HepG2 (cell line): ENCODE data around the gene ADGRL1. TPM values are rescaled to one million over a fixed set of nuclear protein-coding genes. Genes with fewer than 3 reads are reported as not detected.

Experiments used
- GZF1 ChIP-seq: sonication (generic); formaldehyde crosslinking; IDR thresholded peaks from 2 replicates; pipeline ENCODE4 v1.5.1; 2020; ENCODE audit warnings: mild to moderate bottlenecking, missing genetic modification reagents
- HDAC1 ChIP-seq: sonication (generic); formaldehyde crosslinking; IDR thresholded peaks from 2 replicates; pipeline ENCODE4 v1.5.1; 2020; ENCODE audit warnings: mild to moderate bottlenecking, missing genetic modification reagents
- HMG20B ChIP-seq: conservative IDR thresholded peaks from 2 replicates; pipeline ENCODE4 v1.6.1; 2016; ENCODE audit warnings: missing genetic modification reagents, missing compliant biosample characterization
- IKZF5 ChIP-seq: IDR thresholded peaks from 2 replicates; pipeline ENCODE4 v1.6.1; 2018; ENCODE audit warnings: missing genetic modification reagents, mild to moderate bottlenecking, missing compliant biosample characterization
- IRF9 ChIP-seq: sonication (generic); formaldehyde crosslinking; IDR thresholded peaks from 2 replicates; pipeline ENCODE4 v1.8.0; 2022; ENCODE audit warnings: missing genetic modification reagents, mild to moderate bottlenecking, borderline replicate concordance
- SP1 ChIP-seq, 2 experiments: fragments of 450-650 bp in 1 of 2; sonication (generic) in 1 of 2; formaldehyde crosslinking in 1 of 2; IDR thresholded peaks; 2 replicates each; pipeline versions ENCODE4 v1.4.0 to v1.6.1; 2016 to 2020; ENCODE audit warnings: missing genetic modification reagents in 1 of 2
- TBP ChIP-seq: sonication (generic); formaldehyde crosslinking; IDR thresholded peaks from 2 replicates; pipeline ENCODE4 v1.5.0; 2020; ENCODE audit warnings: missing genetic modification reagents
- TFDP1 ChIP-seq: IDR thresholded peaks from 2 replicates; pipeline ENCODE4 v1.6.1; 2016; ENCODE audit warnings: missing compliant biosample characterization, missing genetic modification reagents, borderline replicate concordance
- TSC22D2 ChIP-seq: sonication (generic); formaldehyde crosslinking; IDR thresholded peaks from 2 replicates; pipeline ENCODE4 v1.5.1; 2020; ENCODE audit warnings: missing genetic modification reagents, mild to moderate bottlenecking, borderline replicate concordance
- ZFP36L1 ChIP-seq: sonication (generic); formaldehyde crosslinking; IDR thresholded peaks from 2 replicates; pipeline ENCODE4 v1.8.0; 2022; ENCODE audit warnings: mild to moderate bottlenecking, missing genetic modification reagents, moderate library complexity
- ZFP82 ChIP-seq: sonication (generic); formaldehyde crosslinking; IDR thresholded peaks from 2 replicates; pipeline ENCODE4 v1.5.1; 2020; ENCODE audit warnings: mild to moderate bottlenecking, missing genetic modification reagents, borderline replicate concordance
- ZHX2 ChIP-seq, 2 experiments: sonication (generic) in 1 of 2; formaldehyde crosslinking in 1 of 2; IDR thresholded peaks; 2 replicates each; pipeline versions ENCODE4 v1.6.1 to v1.9.0; 2014 to 2022; ENCODE audit warnings: antibody characterized with exemption in 1 of 2, borderline replicate concordance in 1 of 2, inconsistent platforms in 1 of 2, low read depth in 1 of 2, missing genetic modification reagents in 1 of 2
- ZNF749 ChIP-seq: sonication (generic); formaldehyde crosslinking; IDR thresholded peaks from 2 replicates; pipeline ENCODE4 v1.8.0; 2022; ENCODE audit warnings: mild to moderate bottlenecking, missing genetic modification reagents, moderate library complexity, borderline replicate concordance
- ZSCAN30 ChIP-seq: sonication (generic); formaldehyde crosslinking; IDR thresholded peaks from 2 replicates; pipeline ENCODE4 v1.5.0; 2020; ENCODE audit warnings: mild to moderate bottlenecking, missing genetic modification reagents
- polyA plus RNA-seq, 8 experiments: library from polyadenylated mRNA; depleted of rRNA in 3 of 8; stranded (reverse) in 7 of 8; unstranded in 1 of 8; fragments of >200 nt; fragmentation: Illumina TruSeq in 4 of 8; extraction: Trizol in 4 of 8; gene quantifications; 2 replicates each; pipeline versions ENCODE4 v1.2.1 to v1.2.3, GENCODE V29; 2011 to 2016; ENCODE audit warnings: low read depth in 4 of 8, missing spikeins in 1 of 8, mixed read lengths in 1 of 8; ENCODE audit not compliant: insufficient read depth in 1 of 8
- total RNA-seq, 5 experiments: library from RNA; depleted of rRNA; stranded (reverse); fragments of >200 nt; fragmentation: Illumina TruSeq; extraction: Trizol; gene quantifications; 2 replicates each; pipeline ENCODE4 v1.2.3, GENCODE V29; 2016; ENCODE audit warnings: low read depth in 1 of 5
- TF ChIP-seq, protein P1 (sequence below): sonication (generic); formaldehyde crosslinking; conservative IDR thresholded peaks from 2 replicates; pipeline ENCODE4 v1.4.0; 2020; ENCODE audit warnings: missing genetic modification reagents

ADGRL1 gene
- total and polyA plus RNA-seq, 2 of the 13 experiments (the other 11 are each of a cell fraction or from before 2014, with no cell fraction given) = 0.49 to 1.7 TPM

DNA sequence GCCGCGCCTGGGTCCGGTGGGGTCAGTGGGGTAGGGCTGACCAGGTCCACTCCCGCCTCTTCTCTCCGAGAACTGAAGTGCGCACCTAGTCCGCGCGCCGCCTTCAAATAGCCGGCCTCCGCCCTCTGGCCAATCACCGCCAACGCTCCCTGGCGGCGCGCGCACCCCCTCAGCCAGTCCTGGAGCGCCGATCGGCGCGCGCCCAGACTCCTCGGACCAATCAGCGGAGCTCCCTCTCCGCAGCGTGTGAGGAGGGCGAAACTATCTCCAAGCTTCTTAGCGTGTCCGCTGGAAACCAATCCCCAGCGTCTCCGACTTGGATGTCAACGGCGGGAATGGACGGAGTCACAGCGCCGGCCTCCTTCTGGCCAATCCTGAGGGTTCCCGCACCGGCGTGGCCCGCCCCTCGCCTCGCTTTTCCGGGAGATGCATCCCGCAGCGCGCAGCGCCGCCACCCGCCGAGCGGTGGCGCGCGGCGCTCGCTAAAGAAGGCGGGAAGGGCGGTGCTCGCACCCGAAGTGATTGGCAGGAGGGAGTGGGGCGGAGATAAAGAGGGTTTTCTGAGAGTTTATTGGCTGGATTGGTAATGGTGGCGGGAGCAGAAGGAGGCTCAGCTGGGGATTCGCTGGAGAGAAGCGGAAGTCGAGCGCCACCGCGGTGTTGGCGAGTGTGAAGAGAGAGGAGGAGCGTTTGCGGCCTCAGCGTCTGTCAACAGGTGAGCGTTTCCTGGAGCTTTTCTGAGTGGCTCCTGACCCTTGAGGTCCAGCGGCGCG lies 69.3 kb downstream of the ADGRL1 start, which contains the start of gene ASF1B (continued):
- TF ChIP-seq IRF9 (peak; percentile 47; the same call in 1 of the 2 replicates), ZNF749 (CRISPR knock-in tag) (0 out of 2 replicates have a peak, but pooled peaks have one; percentile 31), IKZF5 (CRISPR knock-in tag) (peak; percentile 28), HMG20B (CRISPR knock-in tag) (peak; percentile 19; the same call in 1 of the 2 replicates), SP1 (IDR thresholded peaks at IDR 0.05) (no peak), SP1 (CRISPR knock-in tag; IDR thresholded peaks at IDR 0.05) (peak; percentile 79), GZF1 (CRISPR knock-in tag) (no peak), TSC22D2 (CRISPR knock-in tag) (peak; percentile 62; the same call in 1 of the 2 replicates), ZHX2 (IDR thresholded peaks at IDR 0.05; ENCODE audit: low read depth) (no peak), ZHX2 (CRISPR knock-in tag; IDR thresholded peaks at IDR 0.05; ENCODE audit: borderline replicate concordance) (no peak), ZSCAN30 (CRISPR knock-in tag) (0 out of 2 replicates have a peak, but pooled peaks have one; percentile 19), TFDP1 (CRISPR knock-in tag) (peak; percentile 98), ZFP36L1 (CRISPR knock-in tag) (peak; percentile 97; the same call in 1 of the 2 replicates), HDAC1 (CRISPR knock-in tag) (peak; percentile 93), TBP (no peak), ZFP82 (CRISPR knock-in tag) (no peak)
- TF ChIP-seq, protein P1, sequence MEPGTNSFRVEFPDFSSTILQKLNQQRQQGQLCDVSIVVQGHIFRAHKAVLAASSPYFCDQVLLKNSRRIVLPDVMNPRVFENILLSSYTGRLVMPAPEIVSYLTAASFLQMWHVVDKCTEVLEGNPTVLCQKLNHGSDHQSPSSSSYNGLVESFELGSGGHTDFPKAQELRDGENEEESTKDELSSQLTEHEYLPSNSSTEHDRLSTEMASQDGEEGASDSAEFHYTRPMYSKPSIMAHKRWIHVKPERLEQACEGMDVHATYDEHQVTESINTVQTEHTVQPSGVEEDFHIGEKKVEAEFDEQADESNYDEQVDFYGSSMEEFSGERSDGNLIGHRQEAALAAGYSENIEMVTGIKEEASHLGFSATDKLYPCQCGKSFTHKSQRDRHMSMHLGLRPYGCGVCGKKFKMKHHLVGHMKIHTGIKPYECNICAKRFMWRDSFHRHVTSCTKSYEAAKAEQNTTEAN (CRISPR knock-in tag) = peak; percentile 75
